NCI-H226 (cell line): Measurements from ENCODE around the gene F12.
"Not testable (repeated sequence)": the region's sequence is repeated elsewhere in the genome, so short reads cannot be mapped to it uniquely, and the experiment has no call there.

Source experiments
- DNase-seq: peaks from one replicate; pipeline ENCODE4 v3.0.0-alpha.2; 2015

Gene F12

DNA sequence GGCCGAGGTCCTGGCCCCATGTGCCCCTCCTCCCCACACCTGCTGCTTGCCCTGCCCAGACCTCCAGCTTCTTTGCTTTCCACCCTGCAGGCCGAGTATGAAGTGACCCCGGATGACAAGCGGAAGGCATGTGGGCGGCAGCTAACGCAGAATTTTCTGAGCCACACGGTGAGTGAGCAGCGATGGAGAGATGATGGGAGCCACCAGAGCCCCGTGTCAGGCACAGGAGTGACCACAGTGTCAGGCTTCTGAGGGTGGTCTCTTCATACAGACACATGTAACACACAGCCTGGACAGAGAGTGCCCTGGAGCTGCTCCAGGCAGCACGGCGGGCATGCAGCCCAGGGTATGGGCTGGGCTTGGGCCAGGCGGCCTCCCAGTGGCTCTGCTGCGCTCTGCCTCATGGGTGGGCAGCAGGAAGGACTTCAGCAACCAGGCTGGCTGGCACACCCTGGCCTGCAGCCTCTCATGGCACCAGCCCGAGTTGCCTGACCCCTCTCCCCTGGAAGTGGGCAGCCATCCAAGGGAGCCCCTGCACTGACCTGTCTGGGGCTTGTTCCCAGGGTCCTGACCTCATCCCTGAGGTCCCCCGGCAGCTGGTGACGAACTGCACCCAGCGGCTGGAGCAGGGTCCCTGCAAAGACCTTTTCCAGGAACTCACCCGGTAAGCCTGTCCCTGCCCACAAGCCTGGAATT lies 22.9 kb upstream of the F12 start:
- DNase-seq: no peak

DNA sequence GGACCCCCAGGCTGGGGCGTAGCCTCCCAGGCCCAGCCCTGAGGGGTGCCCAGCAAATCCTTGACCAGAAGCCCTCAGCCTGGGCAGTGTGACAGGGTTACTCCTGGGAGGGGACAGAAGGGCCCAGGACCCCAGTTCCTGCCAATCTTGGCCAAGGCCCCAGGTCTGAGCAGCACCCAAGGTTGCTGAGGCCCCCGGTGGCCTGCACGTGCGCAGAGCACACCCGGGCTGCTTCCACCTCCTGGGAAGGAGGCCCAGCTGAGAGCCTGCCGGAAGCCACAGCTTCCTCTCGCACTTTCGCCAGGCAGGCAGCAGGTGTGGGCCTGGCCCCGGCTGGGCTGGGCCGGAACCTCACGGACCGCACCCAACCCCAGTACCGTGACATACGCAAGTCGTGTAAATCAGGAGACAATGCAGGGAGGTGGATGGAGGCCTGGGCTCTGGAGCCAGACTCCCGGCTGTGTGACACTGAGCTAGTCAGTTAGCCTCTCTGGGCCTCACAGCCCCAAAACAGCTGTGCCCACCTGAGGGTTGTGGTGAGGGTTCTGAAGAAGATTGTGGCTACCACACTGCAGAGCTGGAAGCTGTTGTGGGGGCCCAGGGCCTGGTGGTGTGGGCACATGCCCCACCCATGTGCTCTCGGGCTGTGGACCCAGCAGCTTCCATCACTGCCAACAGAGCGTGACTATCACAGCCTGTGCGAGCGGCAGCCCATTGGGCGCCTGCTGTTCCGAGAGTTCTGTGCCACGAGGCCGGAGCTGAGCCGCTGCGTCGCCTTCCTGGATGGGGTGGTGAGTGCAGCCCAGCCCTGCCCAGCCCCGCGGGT lies 22.2 kb upstream of the F12 start:
- no peak for DNase-seq

DNA sequence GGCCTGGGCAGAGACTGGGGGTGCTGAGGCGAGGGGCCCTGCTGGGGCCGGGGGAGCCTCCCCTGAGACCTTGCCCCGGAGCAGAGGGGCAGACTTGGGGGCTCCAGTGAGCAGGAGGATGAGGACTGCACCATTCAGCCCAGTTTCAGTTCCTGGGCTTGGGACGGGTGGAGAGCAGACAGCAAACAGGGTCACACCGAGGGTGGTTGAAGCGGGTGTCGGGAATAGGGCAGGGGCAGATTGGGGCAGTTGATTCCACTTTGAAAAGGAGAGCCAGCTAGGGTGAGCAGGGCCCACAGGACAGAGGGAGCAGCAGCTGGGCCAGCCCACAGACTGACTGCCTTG lies 21.6 kb upstream of the F12 start:
- no peak for DNase-seq

DNA sequence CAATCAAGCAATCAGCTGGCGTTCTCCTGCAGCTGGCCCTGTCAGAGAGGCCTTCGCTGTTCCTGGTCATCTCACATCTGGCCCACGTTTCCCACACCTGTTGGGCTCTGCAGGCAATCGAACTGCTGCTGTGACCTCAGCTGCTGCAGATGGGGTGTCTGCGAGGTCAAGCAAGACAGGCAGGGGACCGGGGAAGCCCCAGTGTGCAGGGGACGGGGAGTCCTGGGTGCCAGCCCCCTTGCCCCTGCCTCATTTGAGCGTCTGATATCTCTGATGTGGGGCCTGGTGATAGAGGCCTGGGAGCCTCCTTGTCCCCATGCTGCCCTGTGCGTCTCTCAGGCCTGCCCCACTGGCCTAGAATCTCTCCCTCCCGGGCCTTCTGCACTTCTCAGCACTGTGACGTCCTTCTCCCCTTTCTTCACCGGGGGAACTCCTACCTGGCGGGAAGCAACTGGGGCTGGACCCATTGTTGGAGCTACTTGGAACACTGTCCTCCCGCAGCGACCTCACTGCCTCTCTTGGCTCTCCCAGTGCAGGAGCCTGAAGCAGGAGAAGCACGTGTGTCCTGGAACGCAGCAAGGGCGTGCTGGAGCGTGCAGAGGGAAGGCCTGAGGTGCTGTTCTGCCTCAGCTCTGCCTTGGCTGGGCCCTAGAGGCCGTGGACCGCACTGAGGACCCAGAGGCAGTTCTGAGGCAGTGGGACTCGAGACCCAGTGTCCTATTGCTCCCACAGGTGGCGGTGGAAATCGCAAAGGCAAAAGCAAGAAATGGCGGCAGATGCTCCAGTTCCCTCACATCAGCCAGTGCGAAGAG lies 21.0 kb upstream of the F12 start:
- DNase-seq: no peak

DNA sequence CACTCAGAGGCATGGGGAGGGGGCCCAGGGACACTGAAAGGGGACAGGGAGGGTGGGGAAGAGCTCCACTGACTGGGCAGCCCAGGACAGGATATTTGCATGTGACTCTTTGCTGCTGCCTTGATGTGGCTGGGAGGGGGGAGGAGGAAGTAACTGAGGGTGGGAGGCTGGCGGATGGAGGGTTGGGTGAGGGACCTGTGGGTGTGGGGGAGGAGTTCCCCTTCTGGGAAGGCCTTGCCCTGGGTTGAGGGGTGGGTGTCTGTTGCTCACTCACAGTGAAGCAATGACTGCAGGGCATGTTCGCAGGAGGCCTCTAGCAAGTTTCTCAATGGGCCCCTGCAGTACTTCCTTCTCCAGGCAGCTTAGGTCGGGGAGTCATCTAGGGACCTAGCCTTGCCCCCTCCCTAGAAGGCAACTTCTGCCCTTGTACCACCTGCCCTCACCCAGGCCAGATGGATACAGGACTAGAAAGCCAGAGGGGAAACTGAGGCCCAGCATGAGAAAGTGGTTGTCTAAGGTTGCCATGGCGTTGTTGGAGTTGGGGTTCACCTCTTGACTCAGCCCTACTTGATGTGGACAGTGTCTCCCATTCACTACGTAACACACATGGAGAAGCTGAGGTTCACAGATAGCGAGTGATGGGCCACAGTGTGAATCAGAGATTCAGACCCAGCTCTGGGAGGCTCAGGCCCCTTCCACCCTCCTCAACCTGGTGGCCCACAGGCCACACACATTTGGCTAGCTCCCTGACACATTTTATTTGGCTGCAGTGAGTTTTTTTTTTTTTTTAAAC lies 20.1 kb upstream of the F12 start:
- DNase-seq: no peak

DNA sequence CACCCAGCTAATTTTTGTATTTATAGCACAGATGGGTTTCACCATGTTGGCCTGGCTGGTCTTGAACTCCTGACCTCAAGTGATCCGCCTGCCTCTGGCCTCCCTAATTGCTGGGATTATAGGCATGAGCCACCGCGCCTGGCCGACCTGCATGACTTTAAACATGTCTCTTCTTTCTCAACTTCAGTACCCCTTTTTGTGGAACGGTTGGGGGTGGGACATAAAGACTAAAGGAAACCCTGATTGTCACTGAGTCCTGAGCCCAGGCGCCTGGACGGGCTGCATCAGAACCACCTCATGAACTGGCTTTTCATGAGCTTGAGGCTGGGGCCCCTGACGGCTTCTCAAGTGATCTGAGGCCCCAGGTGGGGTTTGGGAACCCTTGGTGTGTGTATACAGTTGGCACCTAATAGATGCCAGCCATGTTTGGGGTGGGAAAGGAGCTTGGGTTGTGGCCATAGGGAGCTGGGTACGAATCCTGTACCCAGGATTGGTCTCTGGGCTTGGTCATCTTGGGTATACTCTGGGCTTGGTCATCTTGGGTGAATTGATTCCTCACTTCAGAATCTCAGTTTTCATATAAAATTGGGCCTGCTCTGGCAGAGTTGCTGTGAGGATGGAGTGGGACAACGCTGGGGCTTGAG lies 19.3 kb upstream of the F12 start:
- DNase-seq: no peak

DNA sequence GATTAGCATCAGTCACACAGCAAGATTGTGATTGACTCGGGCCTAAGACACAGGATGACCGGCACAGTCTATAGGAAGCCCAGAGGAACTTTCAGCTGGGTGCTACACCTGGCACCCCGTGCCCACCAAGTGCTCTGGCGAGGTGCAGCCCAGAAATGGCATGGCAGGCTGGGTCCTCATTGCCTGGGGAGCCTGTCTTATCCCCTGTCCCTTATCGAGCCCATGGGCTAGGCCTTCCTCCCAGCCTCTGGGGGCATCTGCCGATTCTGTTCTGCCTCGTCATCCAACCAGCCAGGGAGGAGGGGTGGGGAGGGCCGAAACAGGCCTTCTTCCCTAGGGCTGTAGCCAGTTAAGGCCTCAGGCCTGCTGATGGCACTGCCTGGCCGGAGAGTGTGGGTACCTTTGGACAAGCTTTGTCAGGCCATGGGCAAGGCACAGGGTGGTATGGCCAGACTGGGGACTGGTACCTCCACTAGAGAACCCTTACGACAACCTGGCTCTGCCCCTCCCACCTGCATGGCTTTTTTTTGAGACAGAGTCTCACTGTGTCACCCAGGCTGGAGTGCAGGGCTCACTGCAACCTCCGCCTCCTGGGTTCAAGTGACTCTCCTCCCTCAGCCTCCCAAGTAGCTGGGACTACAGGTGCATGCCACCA lies 18.7 kb upstream of the F12 start:
- DNase-seq: no peak

DNA sequence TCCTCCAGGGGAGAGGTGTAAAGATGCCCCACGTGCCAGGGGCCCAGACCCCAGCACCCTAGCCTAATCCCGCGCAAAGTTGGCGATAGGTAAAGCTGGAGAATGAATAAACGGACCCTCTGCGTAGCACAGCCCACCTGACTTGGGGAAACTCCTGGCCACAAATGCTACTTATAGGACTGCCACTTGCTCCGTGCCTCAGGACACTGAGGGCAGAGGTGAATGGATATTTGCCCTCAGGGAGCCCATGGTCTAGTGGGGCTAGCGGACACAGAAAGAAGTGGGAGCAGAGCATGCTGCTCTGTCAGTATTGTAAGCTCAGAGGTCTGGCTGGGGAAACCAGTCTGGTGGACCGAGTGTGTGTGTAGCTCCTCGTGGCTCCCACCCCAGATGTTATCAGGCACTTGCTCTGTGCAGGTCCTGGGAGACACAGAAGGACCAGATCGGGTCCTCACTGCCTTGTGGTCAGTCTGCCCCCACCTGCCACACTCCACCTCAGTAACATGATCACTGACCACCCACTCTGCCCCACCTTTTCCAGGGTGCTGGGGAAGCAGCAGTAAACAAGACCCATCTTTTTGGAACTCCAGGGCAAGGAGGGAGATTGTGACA lies 18.0 kb upstream of the F12 start:
- DNase-seq: no peak

DNA sequence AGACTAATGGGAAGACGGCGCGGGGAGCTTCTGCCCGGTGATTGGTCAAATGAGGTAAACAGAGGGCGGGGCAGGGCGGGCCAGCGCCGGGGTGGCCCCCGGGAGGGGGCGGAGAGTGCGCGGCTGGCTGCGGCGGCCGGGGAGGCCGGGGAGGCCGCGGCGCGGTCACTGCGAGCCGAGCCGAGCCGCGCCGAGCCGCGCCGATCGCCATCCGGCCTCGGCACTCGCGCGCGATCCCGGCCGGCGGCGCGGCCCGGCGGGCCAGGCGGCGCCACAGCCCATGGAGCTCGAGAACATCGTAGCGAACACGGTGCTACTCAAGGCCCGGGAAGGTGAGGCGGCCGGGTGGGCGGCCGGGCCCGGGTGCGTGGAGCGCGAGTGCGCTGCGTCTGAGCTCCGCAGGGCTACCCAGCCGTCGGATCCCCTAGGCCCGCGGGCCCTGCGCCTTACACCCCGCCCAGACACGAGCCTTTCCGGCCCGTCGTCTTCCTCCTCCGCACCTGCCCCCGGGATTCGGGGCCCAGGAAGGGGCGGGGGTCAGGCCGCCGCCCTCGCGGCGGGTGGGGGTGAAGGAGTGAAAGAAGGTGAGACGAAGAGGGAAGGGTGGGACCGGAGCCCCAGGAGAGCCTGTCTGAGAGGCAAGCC lies 17.3 kb upstream of the F12 start, which contains the start of gene GRK6:
GRK6 (plus strand) TSS at position 111 of the 645 bp plus-strand sequence; CDS start at position 281, 170 bp downstream.
- peak; percentile 37 for DNase-seq

DNA sequence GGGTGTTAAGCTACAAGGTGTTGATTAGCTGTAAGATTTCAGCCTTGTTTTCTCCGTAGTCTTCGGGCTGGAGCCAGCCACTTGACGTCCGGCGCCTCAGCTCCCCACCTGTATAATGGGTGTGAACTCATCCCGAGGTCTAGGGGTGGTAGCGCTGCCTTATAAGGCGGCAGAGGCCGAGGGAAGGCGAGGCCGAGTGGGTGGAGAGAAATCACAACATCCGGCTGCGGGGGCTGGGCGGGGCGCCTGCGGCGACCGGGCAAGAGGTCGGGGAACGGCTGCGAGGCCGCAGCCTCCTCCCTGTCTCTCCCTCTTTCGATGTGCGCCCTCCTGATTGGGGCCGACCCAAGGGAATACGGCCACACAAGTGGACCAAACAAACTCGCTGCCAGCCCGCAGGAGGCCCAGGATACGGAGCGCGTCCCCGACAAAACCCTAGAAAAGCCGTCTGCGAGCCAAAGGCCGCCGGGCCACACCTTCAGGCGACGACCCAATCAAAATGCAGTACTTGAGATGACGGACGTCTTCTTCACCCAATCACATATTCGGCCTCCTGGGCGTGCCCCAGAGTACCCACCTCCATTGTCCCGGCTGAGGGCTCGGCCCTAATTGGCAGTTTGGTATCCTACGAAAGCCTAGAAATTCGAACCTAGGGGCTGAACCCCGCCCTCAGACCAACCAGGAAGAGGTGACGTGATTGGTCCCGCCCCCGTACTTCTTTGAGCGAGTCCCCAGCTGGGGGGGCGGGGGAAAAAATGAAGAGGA lies 16.6 kb upstream of the F12 start:
- DNase-seq: peak; percentile 99

DNA sequence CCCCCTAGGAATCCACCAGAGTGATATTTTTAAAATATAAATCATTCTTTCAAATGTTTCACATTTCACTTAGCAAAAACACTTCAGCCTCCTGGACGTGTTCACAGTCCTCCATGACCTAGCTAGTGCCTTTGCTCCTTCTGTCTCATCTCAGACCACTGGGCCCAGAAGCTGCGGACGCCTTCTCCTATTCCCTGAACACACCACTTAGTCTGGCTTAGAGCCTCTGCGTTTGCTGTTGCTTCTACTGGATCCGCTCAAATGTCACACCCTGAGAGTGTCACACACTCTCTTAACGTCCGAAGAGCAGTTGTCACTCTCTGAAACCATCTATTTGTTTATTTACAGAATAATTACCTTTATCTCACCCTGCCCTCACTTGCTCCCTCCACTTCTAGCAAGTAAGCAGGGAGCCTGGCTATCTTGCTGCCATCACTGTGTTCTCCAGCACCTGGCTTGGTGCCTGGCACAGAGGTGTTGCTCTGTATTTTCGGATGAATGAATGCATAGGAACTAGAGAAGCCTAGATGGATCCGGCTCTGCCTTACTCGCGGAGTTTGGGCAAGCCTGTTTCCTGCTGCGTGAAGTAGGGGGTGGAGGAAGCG lies 15.9 kb upstream of the F12 start:
- DNase-seq: no peak

DNA sequence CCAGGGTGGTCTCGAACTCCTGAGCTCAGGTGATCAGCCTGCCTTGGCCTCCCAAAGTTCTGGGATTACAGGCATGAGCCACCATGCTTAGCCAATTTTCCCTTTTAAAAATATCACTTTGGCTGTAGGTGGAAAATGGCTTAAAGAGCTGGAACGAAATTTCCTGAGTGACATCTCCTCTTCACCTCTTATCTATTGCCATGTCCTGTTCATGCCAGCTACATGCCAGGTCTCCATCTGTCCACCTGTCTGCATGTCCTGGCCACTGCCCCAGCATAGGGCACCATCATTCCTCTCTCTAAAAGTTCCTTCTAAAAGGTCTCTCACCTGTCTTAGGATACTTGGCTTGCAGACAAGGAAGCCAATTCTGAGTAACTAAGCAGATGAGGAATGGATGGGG lies 14.3 kb upstream of the F12 start:
- DNase-seq: no peak

DNA sequence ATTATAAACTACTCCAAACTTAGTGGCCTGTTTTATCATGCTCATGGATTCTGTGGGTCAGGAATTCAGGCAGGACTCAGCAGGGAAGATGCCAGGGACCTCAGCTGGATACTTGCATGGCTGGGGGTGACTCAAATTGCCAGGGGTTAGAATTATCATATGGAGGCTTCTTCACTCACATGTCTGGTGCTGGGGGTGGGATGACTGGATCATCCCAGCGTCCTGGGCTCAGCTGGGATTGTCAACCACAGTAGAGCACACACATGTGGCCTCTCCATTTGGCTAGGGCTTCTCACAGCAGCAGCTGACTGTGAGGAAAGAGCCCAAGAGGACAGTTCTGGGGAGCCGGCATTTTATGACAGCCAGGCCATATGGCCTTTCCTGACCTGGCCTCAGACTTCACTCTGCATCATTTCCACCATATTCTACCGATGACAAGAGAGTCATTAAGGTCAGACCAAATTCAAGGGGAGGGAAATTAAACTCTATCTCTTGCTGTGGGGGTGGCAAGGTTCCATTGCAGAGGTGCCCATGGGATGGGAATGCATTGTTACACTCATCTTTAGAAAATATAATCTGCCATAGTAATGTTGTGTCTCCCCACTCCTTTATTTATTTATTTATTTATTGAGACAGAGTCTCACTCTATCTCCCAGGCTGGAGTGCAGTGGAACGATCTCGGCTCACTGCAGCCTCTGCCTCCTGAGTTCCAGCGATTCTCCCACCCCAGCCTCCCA lies 11.9 kb upstream of the F12 start:
- DNase-seq: no peak

DNA sequence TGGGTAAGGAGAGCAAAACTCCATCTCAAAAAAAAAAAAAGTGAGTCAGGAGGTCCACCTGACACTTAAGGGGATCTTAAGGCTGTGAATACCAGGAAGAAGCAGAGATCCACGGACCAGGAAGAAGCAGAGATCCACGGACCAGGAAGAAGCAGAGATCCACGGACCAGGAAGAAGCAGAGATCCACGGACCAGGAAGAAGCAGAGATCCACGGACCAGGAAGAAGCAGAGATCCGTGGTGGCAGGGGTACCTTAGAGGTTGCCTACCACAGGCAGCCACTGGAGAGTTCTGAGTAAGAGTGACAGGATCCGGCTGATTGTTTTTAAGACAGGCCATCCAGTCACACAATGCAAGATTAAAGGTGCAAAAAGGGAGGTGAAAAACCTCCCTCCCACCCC lies 11.1 kb upstream of the F12 start:
- not testable (repeated sequence) for DNase-seq

DNA sequence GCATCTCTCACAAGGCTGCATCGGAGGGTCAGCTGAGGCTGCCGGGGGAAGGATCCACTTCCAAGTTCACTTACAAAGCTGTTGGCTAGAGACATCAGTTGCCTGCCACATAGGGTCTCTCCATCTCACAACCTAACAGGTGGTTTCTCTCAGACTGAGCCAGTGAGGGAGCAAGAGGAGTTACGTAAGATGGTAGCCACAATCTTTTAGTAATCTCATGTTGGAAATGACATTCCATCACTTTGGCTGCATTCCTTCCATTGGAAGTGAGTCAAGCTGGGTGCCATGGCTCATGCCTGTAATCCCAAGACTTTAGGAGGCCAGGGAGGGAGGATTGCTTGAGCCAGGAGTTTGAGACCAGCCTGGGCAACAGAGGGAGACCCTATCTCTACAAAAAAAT lies 9.7 kb upstream of the F12 start:
- peak; percentile 59 for DNase-seq

DNA sequence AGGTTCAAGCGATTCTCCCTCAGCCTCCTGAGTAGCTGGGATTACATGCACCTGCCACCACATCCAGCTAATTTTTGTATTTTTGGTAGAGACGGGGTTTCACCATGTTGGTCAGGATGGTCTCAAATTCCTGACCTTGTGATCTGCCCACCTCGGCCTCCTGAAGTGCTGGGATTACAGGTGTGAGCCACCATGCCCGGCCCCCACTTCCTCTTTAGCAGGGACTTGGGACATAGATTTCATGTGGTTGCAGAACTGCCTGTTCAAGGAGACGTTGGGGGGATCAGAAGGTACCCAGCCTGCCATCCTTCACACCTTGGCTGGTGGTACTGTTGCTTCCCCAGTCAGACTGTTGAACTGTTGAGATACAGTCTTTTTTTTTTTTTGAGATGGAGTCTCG lies 7.7 kb upstream of the F12 start:
- not testable (repeated sequence) for DNase-seq

DNA sequence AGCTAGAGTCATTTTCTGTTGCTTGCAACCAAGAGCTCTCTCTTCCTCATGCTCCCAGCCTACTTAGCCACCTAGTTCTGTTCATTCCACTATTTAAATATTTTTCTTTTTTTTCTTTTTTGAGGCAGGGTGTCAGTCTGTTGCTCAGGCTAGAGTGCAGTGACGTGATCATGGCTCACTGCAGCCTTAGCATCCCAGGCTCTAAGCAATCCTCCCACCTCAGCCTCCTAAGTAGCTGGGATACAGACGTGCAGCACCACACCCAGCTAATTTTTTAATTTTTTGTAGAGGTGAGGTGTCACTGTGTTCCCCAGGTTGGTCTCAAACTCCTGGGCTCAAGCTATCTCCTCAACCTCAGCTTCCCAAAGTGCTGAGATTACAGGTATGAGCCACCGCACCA lies 5.1 kb upstream of the F12 start:
- DNase-seq: no peak

DNA sequence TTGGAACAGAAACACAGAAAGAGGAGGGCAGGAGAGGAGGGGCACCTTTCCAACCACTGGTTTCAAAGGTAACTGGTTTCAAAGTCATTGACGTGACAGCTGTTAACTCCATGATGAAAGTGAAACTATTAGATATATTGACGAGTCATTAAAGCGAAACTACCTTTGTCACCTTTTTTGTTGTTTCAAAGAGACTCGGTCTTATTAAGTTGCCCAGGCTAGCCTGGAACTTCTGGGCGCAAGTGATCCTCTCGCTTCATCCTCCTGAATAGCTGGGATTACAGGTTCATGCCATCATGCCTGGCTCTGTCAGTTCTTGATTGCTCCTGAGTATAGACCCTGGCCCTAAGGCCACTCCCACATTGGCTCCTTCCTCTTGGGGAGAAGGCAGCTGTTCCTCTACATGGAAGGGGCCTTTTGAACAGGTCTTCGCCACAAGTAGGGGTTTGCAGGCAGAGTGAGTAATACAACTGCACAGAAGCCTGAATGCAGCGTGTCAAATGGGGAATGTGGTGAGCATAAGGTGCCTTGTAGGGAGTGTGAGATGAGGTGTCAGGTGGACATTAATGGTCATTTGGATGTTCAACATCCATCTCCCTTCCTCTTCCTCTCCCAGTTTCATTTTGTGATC lies 3.4 kb upstream of the F12 start:
- DNase-seq: no peak
